ENCODE results near the gene HS2ST1. TPM values are rescaled to one million over a fixed set of nuclear protein-coding genes. Genes with fewer than 3 reads are reported as not detected.
"Not testable (repeated sequence)": the region's sequence is repeated elsewhere in the genome, so short reads cannot be mapped to it uniquely, and the experiment has no call there.

The HS2ST1 gene
- total and polyA plus RNA-seq, 4 donors = 4.1 to 45.3 (median 16.3) TPM

GRCh38 chr1:86975993-86976550, 61.6 kb downstream of the HS2ST1 start:
- H3K4me1 ChIP-seq (ENCODE audit: control insufficient read depth in 5 of 5, insufficient read depth in 5 of 5, low read length in 5 of 5) = peaks cover 0 to 7% (median 3%) of the 10 kb centered on the region in 5 donors
- no peaks in the 10 kb centered on the region for H3K36me3 ChIP-seq (ENCODE audit: control insufficient read depth in 4 of 4, insufficient read depth in 4 of 4, low read length in 4 of 4)
- H3K9ac ChIP-seq (ENCODE audit: insufficient read depth in 1 of 2, low read length in 2 of 2) = peak overlapping the region in 1 of 2 donors; percentile 40
- TF ChIP-seq CTCF (IDR thresholded peaks at IDR 0.05; ENCODE audit: control extremely low read depth, extremely low read depth) = no peak
- no peak for ATAC-seq (ENCODE audit: insufficient read depth, low FRiP score)
- 59 to 79% methylated on average over 2 of the region's 2 CpGs for WGBS, 2 donors
- no peaks in the 10 kb centered on the region for H3K27me3 ChIP-seq (ENCODE audit: control insufficient read depth in 3 of 3, insufficient read depth in 3 of 3, low read length in 2 of 3)
- H3K27ac ChIP-seq (ENCODE audit: low read depth in 1 of 2, low read length in 1 of 2) = no peak overlapping the region
- DNase-seq = peak in 2 of 3 donors; percentile 34 to 44
- no peaks in the 10 kb centered on the region for H3K9me3 ChIP-seq (ENCODE audit: control insufficient read depth in 4 of 4, insufficient read depth in 3 of 4, low read length in 3 of 4)
- H3K4me3 ChIP-seq = no peak overlapping the region

- DNase-seq (no peak), ATAC-seq (ENCODE audit: insufficient read depth, low FRiP score) (no peak)
- Histone ChIP-seq H3K4me3 (no peak overlapping the region), H3K27ac (ENCODE audit: low read depth in 1 of 2, low read length in 1 of 2) (no peak overlapping the region), H3K27me3 (ENCODE audit: control insufficient read depth in 3 of 3, insufficient read depth in 3 of 3, low read length in 2 of 3) (no peaks in the 10 kb centered on the region), H3K36me3 (ENCODE audit: control insufficient read depth in 4 of 4, insufficient read depth in 4 of 4, low read length in 4 of 4) (no peaks in the 10 kb centered on the region), H3K4me1 (ENCODE audit: control insufficient read depth in 5 of 5, insufficient read depth in 5 of 5, low read length in 5 of 5) (peaks cover 0 to 7% (median 3%) of the 10 kb centered on the region in 5 donors), H3K9me3 (ENCODE audit: control insufficient read depth in 4 of 4, insufficient read depth in 3 of 4, low read length in 3 of 4) (no peaks in the 10 kb centered on the region), H3K9ac (ENCODE audit: insufficient read depth in 1 of 2, low read length in 2 of 2) (no peak overlapping the region)
- TF ChIP-seq CTCF (IDR thresholded peaks at IDR 0.05; ENCODE audit: control extremely low read depth, extremely low read depth) = no peak
Measured at GRCh38 chr1:86976664-86977063, 62.2 kb downstream of the HS2ST1 start.

GRCh38 chr1:86981482-86982213, 67.2 kb downstream of the HS2ST1 start:
- no peak for TF ChIP-seq CTCF (IDR thresholded peaks at IDR 0.05; ENCODE audit: control extremely low read depth, extremely low read depth)
- WGBS, 2 donors = 95 to 96% methylated on average over 7 of the region's 7 CpGs
- no peak for ATAC-seq (ENCODE audit: insufficient read depth, low FRiP score)

GRCh38 chr1:86983677-86984076, 69.2 kb downstream of the HS2ST1 start:
- not testable (repeated sequence) for DNase-seq; H3K27ac ChIP-seq (ENCODE audit: low read depth in 1 of 2, low read length in 1 of 2); H3K36me3 ChIP-seq (ENCODE audit: control insufficient read depth in 4 of 4, insufficient read depth in 4 of 4, low read length in 4 of 4); H3K4me3 ChIP-seq; ATAC-seq (ENCODE audit: insufficient read depth, low FRiP score); H3K4me1 ChIP-seq (ENCODE audit: control insufficient read depth in 5 of 5, insufficient read depth in 5 of 5, low read length in 5 of 5); H3K27me3 ChIP-seq (ENCODE audit: control insufficient read depth in 3 of 3, insufficient read depth in 3 of 3, low read length in 2 of 3); H3K9me3 ChIP-seq (ENCODE audit: control insufficient read depth in 4 of 4, insufficient read depth in 3 of 4, low read length in 3 of 4); H3K9ac ChIP-seq (ENCODE audit: insufficient read depth in 1 of 2, low read length in 2 of 2)
- WGBS, 2 donors = 97% methylated on average over 12 of the region's 12 CpGs

More at GRCh38 chr1:86981482-86982213, 67.2 kb downstream of the HS2ST1 start:
- no peak overlapping the region for H3K9ac ChIP-seq (ENCODE audit: insufficient read depth in 1 of 2, low read length in 2 of 2)
- no peak for DNase-seq
- H3K9me3 ChIP-seq (ENCODE audit: control insufficient read depth in 4 of 4, insufficient read depth in 3 of 4, low read length in 3 of 4) = no peaks in the 10 kb centered on the region
- H3K27me3 ChIP-seq (ENCODE audit: control insufficient read depth in 3 of 3, insufficient read depth in 3 of 3, low read length in 2 of 3) = no peaks in the 10 kb centered on the region
- H3K4me3 ChIP-seq = no peak overlapping the region
- H3K36me3 ChIP-seq (ENCODE audit: control insufficient read depth in 4 of 4, insufficient read depth in 4 of 4, low read length in 4 of 4) = no peaks in the 10 kb centered on the region
- no peak overlapping the region for H3K27ac ChIP-seq (ENCODE audit: low read depth in 1 of 2, low read length in 1 of 2)
- no peaks in the 10 kb centered on the region for H3K4me1 ChIP-seq (ENCODE audit: control insufficient read depth in 5 of 5, insufficient read depth in 5 of 5, low read length in 5 of 5)

Measured in lung (tissue), 12 donors.